Stimulated activated memory B cell treated with anti-CD40 and anti-IgM and Interleukin-4, amounts not matched to agents 10 μg/mL and 1 μg/mL and 100 μg/mL, for 72 hours (primary cell): ENCODE data around the gene RNF31.

ENCODE experiments used
- ATAC-seq: fragments of 150-1000 bp; cut with Tn5 transposase; 2 replicates; pipeline ENCODE4 v1.10.0; 2021
- H3K27ac Mint-ChIP-seq: one replicate; pipeline ENCODE4 v1.8.0; 2022; ENCODE audit warnings: mild to moderate bottlenecking, mixed read lengths
- H3K27me3 Mint-ChIP-seq: one replicate; pipeline ENCODE4 v1.8.0; 2022; ENCODE audit warnings: mixed read lengths
- H3K36me3 Mint-ChIP-seq: one replicate; pipeline ENCODE4 v1.8.0; 2022; ENCODE audit warnings: mixed read lengths
- H3K4me1 Mint-ChIP-seq: one replicate; pipeline ENCODE4 v1.8.0; 2022; ENCODE audit warnings: mixed read lengths
- H3K4me3 Mint-ChIP-seq: one replicate; pipeline ENCODE4 v1.8.0; 2022; ENCODE audit warnings: mild to moderate bottlenecking, moderate library complexity, mixed read lengths
- H3K9me3 Mint-ChIP-seq: one replicate; pipeline ENCODE4 v1.8.0; 2022; ENCODE audit warnings: mixed read lengths

Gene RNF31

GRCh38 chr14:24204163-24205146 is 57.2 kb downstream of the RNF31 start:
- H3K4me1 Mint-ChIP-seq: peaks cover 30% of the 10 kb centered on the region
- H3K9me3 Mint-ChIP-seq: peaks cover 5% of the 10 kb centered on the region
- H3K36me3 Mint-ChIP-seq: peaks cover 74% of the 10 kb centered on the region
- no peak overlapping the region for H3K27ac Mint-ChIP-seq
- ATAC-seq: no peak
- no peak overlapping the region for H3K4me3 Mint-ChIP-seq
- no peaks in the 10 kb centered on the region for H3K27me3 Mint-ChIP-seq

- peaks cover 5% of the 10 kb centered on the region for H3K9me3 Mint-ChIP-seq
- no peak overlapping the region for H3K4me3 Mint-ChIP-seq
- no peaks in the 10 kb centered on the region for H3K27me3 Mint-ChIP-seq
- H3K4me1 Mint-ChIP-seq: peaks cover 38% of the 10 kb centered on the region
- peak overlapping the region; percentile 74 for H3K27ac Mint-ChIP-seq
- no peak for ATAC-seq
- peaks cover 80% of the 10 kb centered on the region for H3K36me3 Mint-ChIP-seq
Measured at GRCh38 chr14:24206260-24207103, 59.2 kb downstream of the RNF31 start.

GRCh38 chr14:24207104-24207551 is 59.8 kb downstream of the RNF31 start:
- no peaks in the 10 kb centered on the region for H3K27me3 Mint-ChIP-seq
- H3K4me1 Mint-ChIP-seq: peaks cover 42% of the 10 kb centered on the region
- H3K36me3 Mint-ChIP-seq: peaks cover 77% of the 10 kb centered on the region
- peak; percentile 39 for ATAC-seq
- peaks cover 5% of the 10 kb centered on the region for H3K9me3 Mint-ChIP-seq
- H3K27ac Mint-ChIP-seq: peak overlapping the region; percentile 74
- no peak overlapping the region for H3K4me3 Mint-ChIP-seq

GRCh38 chr14:24207625-24208024 is 60.3 kb downstream of the RNF31 start:
- Mint-ChIP-seq H3K27ac (no peak overlapping the region), H3K4me1 (peaks cover 47% of the 10 kb centered on the region), H3K4me3 (no peak overlapping the region), H3K36me3 (peaks cover 72% of the 10 kb centered on the region), H3K9me3 (peaks cover 4% of the 10 kb centered on the region), H3K27me3 (no peaks in the 10 kb centered on the region)
- no peak for ATAC-seq
